KMS-11 (cell line): ENCODE results near the gene KCNK6.

Experiments
- H2AFZ ChIP-seq: fragments of 200-600 bp; sonication (generic); 2 replicates; pipeline ENCODE4 v1.6.1; 2016; ENCODE audit warnings: antibody characterized with exemption, mixed run types, low read depth
- H3K27ac ChIP-seq: fragments of 200-600 bp; sonication (generic); 2 replicates; pipeline ENCODE4 v1.6.1; 2016; ENCODE audit warnings: mild to moderate bottlenecking, mixed run types
- H3K27me3 ChIP-seq: fragments of 200-600 bp; sonication (generic); 2 replicates; pipeline ENCODE4 v1.6.1; 2017; ENCODE audit warnings: mild to moderate bottlenecking, low read depth, mixed run types, moderate library complexity; ENCODE audit not compliant: insufficient read depth
- H3K36me3 ChIP-seq: fragments of 200-600 bp; sonication (generic); 2 replicates; pipeline ENCODE4 v1.6.1; 2017; ENCODE audit warnings: mild to moderate bottlenecking, mixed run types; ENCODE audit not compliant: insufficient read depth
- H3K4me1 ChIP-seq: fragments of 200-600 bp; sonication (generic); 2 replicates; pipeline ENCODE4 v1.6.1; 2016; ENCODE audit warnings: mild to moderate bottlenecking, low read depth, mixed run types; ENCODE audit not compliant: poor library complexity, severe bottlenecking
- H3K4me2 ChIP-seq: fragments of 200-600 bp; sonication (generic); 2 replicates; pipeline ENCODE4 v1.7.0; 2016; ENCODE audit warnings: mild to moderate bottlenecking, mixed run types
- H3K4me3 ChIP-seq: fragments of 200-600 bp; sonication (generic); IDR thresholded peaks from 2 replicates; pipeline ENCODE4 v1.6.1; 2017; ENCODE audit warnings: low read depth, low read length, mixed read lengths; ENCODE audit not compliant: insufficient read depth
- H3K79me2 ChIP-seq: fragments of 200-600 bp; sonication (generic); 2 replicates; pipeline ENCODE4 v1.6.1; 2016; ENCODE audit warnings: low read depth, mixed run types; ENCODE audit not compliant: insufficient read depth
- H3K9ac ChIP-seq: fragments of 200-600 bp; sonication (generic); 2 replicates; pipeline ENCODE4 v1.6.1; 2016; ENCODE audit warnings: mild to moderate bottlenecking, mixed run types
- H4K20me1 ChIP-seq: fragments of 200-600 bp; sonication (generic); 2 replicates; pipeline ENCODE4 v1.6.1; 2016; ENCODE audit warnings: mild to moderate bottlenecking, mixed run types; ENCODE audit not compliant: insufficient read depth
- TF ChIP-seq, protein P1 (sequence below): fragments of 200-600 bp; sonication (generic); conservative IDR thresholded peaks from 2 replicates; pipeline ENCODE4 v1.6.1; 2017; ENCODE audit warnings: low read depth, mild to moderate bottlenecking, antibody characterized with exemption, low read length, moderate library complexity, mixed read lengths

The KCNK6 gene

DNA sequence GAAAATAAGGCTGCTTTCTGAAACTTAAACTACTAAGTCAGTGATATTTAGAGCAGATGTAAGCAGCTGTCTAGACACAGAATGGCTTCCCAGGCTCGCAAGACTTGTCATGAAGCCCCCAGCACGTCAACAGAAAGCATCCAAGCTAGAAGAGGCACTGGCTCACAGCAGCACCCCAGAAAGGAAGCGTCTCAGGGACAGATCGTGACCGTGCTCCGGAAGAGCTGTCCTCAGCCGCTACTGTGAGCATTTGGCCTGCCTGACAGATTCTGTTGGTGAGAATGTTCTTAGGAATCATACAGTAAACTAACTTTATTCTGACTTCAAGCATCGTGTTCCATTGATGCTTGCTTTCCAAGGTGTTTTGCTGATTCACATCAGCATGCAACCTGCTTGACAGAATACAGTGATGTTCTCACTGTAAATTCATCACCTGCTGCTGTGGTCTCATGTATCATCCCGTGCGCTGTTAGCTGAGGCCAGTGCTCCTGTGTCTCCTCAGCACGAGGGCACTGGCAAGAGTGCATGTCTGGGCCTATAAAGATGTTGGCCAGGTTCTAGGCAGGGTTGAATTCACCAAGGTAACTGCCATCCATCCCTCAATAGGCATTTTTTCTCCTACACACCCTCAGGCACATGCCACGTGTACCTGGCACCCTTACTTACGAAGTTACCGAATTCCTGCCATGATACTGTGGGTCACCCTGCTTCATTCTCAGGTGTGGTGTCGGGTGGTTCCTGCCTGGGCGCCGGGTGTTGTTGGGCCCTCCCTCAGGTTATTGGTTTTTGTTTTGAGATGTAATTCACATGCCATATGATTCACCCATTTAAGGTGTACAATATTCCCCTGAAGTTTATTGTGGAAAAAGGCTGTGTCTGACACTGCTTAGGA is 39.4 kb upstream of the KCNK6 start:
- H4K20me1 ChIP-seq = no peaks in the 10 kb centered on the region
- H3K4me1 ChIP-seq = no peaks in the 10 kb centered on the region
- no peak overlapping the region for H3K4me2 ChIP-seq
- no peak overlapping the region for H3K27ac ChIP-seq
- no peaks in the 10 kb centered on the region for H3K36me3 ChIP-seq
- no peaks in the 10 kb centered on the region for H3K79me2 ChIP-seq
- H3K27me3 ChIP-seq = no peaks in the 10 kb centered on the region
- no peak overlapping the region for H2AFZ ChIP-seq
- TF ChIP-seq, protein P1, sequence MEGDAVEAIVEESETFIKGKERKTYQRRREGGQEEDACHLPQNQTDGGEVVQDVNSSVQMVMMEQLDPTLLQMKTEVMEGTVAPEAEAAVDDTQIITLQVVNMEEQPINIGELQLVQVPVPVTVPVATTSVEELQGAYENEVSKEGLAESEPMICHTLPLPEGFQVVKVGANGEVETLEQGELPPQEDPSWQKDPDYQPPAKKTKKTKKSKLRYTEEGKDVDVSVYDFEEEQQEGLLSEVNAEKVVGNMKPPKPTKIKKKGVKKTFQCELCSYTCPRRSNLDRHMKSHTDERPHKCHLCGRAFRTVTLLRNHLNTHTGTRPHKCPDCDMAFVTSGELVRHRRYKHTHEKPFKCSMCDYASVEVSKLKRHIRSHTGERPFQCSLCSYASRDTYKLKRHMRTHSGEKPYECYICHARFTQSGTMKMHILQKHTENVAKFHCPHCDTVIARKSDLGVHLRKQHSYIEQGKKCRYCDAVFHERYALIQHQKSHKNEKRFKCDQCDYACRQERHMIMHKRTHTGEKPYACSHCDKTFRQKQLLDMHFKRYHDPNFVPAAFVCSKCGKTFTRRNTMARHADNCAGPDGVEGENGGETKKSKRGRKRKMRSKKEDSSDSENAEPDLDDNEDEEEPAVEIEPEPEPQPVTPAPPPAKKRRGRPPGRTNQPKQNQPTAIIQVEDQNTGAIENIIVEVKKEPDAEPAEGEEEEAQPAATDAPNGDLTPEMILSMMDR = no peak
- H3K4me3 ChIP-seq = no peak overlapping the region
- no peak overlapping the region for H3K9ac ChIP-seq

DNA sequence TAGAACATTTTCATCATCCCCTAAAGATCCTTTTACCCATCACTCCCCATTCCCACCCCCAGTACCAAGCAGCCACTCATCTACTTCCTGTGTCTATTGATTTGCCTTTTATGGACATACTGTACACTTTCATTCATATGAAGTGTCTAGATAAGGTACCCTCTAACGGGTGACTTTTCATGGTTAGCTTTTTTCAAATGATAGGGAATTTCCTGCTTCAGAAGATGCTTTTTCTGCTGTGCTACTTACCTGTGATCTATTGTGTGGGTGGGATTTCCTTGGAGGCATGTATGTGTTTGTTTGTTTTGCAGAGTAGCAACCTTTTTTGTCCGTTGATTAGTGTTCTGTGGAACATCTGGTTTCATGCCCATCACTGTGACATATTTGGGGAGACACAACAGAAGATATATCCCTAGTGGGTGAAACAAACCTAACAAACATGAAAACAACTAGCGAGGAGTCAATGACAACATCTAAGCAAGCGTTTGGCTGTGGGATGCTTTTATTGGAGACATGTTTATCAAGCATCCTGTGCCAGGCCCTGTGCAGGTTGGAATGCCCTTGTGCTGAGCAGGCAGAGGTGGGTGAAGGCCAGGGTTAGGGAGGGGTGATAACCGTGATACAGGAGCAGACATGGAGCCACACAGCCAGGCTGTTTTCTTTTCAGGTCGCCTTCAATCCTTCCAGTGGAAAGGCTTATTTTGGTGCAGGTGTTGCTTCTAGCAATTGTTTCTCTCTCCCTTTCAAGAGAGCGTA is 37.7 kb upstream of the KCNK6 start:
- Histone ChIP-seq H2AFZ (no peak overlapping the region), H3K4me3 (no peak overlapping the region), H3K36me3 (no peaks in the 10 kb centered on the region), H3K9ac (no peak overlapping the region), H3K79me2 (no peaks in the 10 kb centered on the region), H4K20me1 (no peaks in the 10 kb centered on the region), H3K4me2 (no peak overlapping the region), H3K4me1 (no peaks in the 10 kb centered on the region), H3K27me3 (no peaks in the 10 kb centered on the region), H3K27ac (no peak overlapping the region)
- TF ChIP-seq, protein P1 = no peak

- Histone ChIP-seq H3K4me3 (no peak overlapping the region), H3K4me1 (no peaks in the 10 kb centered on the region), H2AFZ (no peak overlapping the region), H3K9ac (no peak overlapping the region), H3K27me3 (no peaks in the 10 kb centered on the region), H3K27ac (no peak overlapping the region), H3K36me3 (no peaks in the 10 kb centered on the region), H3K4me2 (no peak overlapping the region), H4K20me1 (no peaks in the 10 kb centered on the region), H3K79me2 (no peaks in the 10 kb centered on the region)
- TF ChIP-seq, protein P1 = no peak
Measured at GRCh38 chr19:38283271-38283670, 36.4 kb upstream of the KCNK6 start.

- H3K4me2 ChIP-seq = no peak overlapping the region
- H3K4me1 ChIP-seq = no peaks in the 10 kb centered on the region
- H3K36me3 ChIP-seq = no peaks in the 10 kb centered on the region
- no peaks in the 10 kb centered on the region for H3K27me3 ChIP-seq
- H2AFZ ChIP-seq = no peak overlapping the region
- H3K4me3 ChIP-seq = no peak overlapping the region
- H4K20me1 ChIP-seq = no peaks in the 10 kb centered on the region
- no peak overlapping the region for H3K9ac ChIP-seq
- H3K79me2 ChIP-seq = no peaks in the 10 kb centered on the region
- TF ChIP-seq, protein P1 = no peak
- H3K27ac ChIP-seq = no peak overlapping the region
Measured at GRCh38 chr19:38284422-38284821, 35.2 kb upstream of the KCNK6 start.
